GM23248 (cell line): Measurements from ENCODE around the gene LRGUK.

Experiments used
- EZH2 ChIP-seq: fragments of 200-600 bp; sonication (generic); IDR thresholded peaks from 2 replicates; pipeline ENCODE4 v1.6.1; 2018; ENCODE audit warnings: antibody characterized with exemption, mild to moderate bottlenecking; ENCODE audit not compliant: insufficient read depth, poor library complexity, severe bottlenecking
- EZH2phosphoT487 ChIP-seq: fragments of 200-600 bp; sonication (generic); IDR thresholded peaks from 2 replicates; pipeline ENCODE4 v1.6.1; 2018; ENCODE audit warnings: antibody characterized with exemption, moderate library complexity, mild to moderate bottlenecking, low read depth; ENCODE audit not compliant: insufficient read depth

- TF ChIP-seq EZH2 (no peak), EZH2phosphoT487 (no peak)
These were observed 60.8 kb downstream of the LRGUK start for GRCh38 chr7:134187893-134188292.
